ENCODE measurements around the gene XPR1.
"Not testable (repeated sequence)": the region's sequence is repeated elsewhere in the genome, so short reads cannot be mapped to it uniquely, and the experiment has no call there.

DNA sequence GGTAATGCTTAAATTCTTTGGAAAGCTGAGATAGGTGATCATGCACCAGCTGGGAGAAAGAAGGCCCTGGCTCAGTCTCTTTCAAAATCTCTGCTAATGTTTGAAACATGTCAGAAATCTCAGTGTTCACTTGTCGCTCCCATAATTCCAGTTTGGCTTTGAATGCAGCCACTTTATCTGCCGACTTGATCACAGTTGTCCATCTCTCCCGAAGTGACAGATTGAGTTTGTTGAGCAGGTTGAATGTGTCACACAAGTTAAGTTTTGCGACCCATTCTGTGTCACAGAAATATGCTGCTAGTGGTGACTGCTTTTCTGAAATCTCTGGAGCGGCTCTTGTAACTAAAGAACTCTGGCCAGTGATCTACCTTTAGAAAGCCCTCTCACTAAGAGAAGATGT is 13.4 kb downstream of the XPR1 start:
- TF ChIP-seq, protein P1, sequence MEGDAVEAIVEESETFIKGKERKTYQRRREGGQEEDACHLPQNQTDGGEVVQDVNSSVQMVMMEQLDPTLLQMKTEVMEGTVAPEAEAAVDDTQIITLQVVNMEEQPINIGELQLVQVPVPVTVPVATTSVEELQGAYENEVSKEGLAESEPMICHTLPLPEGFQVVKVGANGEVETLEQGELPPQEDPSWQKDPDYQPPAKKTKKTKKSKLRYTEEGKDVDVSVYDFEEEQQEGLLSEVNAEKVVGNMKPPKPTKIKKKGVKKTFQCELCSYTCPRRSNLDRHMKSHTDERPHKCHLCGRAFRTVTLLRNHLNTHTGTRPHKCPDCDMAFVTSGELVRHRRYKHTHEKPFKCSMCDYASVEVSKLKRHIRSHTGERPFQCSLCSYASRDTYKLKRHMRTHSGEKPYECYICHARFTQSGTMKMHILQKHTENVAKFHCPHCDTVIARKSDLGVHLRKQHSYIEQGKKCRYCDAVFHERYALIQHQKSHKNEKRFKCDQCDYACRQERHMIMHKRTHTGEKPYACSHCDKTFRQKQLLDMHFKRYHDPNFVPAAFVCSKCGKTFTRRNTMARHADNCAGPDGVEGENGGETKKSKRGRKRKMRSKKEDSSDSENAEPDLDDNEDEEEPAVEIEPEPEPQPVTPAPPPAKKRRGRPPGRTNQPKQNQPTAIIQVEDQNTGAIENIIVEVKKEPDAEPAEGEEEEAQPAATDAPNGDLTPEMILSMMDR (IDR thresholded peaks at IDR 0.05), result not testable (repeated sequence)
- not testable (repeated sequence) for TF ChIP-seq POLR2A (IDR thresholded peaks at IDR 0.05)
